ENCODE measurements around the gene ZNF223. TPM values are rescaled to one million over a fixed set of nuclear protein-coding genes. Genes with fewer than 3 reads are reported as not detected.

Gene ZNF223
- total and polyA plus RNA-seq, 8 donors: 0.95 to 4.7 (median 1.9) TPM

DNA sequence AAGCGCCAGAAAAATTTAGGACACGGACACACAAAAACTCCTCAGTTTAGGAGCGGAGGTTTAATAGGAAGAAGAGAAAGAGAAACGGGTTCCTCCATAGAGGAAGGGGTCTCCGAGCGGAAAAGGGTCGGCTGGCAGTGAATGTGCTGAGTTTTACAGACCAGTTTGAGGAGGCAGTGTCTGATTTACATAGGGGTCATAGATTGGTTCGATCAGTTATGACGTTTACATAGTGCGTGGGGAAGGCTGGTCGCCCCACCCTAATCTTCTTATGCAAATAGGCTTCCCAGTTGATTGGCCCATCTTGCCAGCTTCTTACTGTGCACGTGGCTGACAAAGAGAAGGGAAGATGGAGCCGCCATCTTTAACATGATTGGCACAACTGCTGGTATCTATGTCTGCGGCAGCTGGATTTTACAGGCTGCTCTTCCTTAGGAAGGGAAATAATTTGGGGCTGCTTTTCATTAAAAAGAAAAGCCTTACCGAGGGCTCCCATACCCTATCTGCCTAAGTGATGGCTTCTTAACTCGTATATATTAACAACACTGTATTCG is 60.2 kb downstream of the ZNF223 start:
- WGBS, 2 donors: 12 to 17% methylated on average over 17 of the region's 17 CpGs
- no peak for ATAC-seq
- no peak for TF ChIP-seq CTCF (IDR thresholded peaks at IDR 0.05)
- H3K9me3 ChIP-seq: peaks cover 0 to 7% (median 3%) of the 10 kb centered on the region in 4 donors
- intact Hi-C loops (cut with DNase I): no loop called here
- FAIRE-seq: no peak
- H3K27ac ChIP-seq: no peak overlapping the region
- peak overlapping the region in 2 of 4 donors; percentile 63 to 67 for H3K4me3 ChIP-seq
- no peak for DNase-seq
- H3K4me1 ChIP-seq: peaks cover 0 to 13% (median 8%) of the 10 kb centered on the region in 3 donors
- H3K36me3 ChIP-seq: peaks cover 0 to 6% (median under 1%) of the 10 kb centered on the region in 3 donors
- H3K27me3 ChIP-seq: no peaks in the 10 kb centered on the region

- no peaks in the 10 kb centered on the region for H3K27me3 ChIP-seq
- no peak for TF ChIP-seq CTCF (IDR thresholded peaks at IDR 0.05)
- H3K9me3 ChIP-seq: peaks cover 0 to 4% (median 0%) of the 10 kb centered on the region in 4 donors
- peaks cover 0 to 7% (median 0%) of the 10 kb centered on the region in 3 donors for H3K36me3 ChIP-seq
- peak overlapping the region in 1 of 4 donors; percentile 37 for H3K27ac ChIP-seq
- WGBS, 2 donors: 0% methylated on average over 11 of the region's 11 CpGs
- ATAC-seq: peak; percentile 3 to 37 (median 20)
- intact Hi-C loops (cut with DNase I): no loop called here
- H3K4me1 ChIP-seq: peaks cover 0 to 13% (median 8%) of the 10 kb centered on the region in 3 donors
- no peak for DNase-seq
- H3K4me3 ChIP-seq: peak overlapping the region; percentile 47 to 68 (median 65)
- no peak for FAIRE-seq
Observed at GRCh38 chr19:44112802-44113137, 60.9 kb downstream of the ZNF223 start.

- H3K9me3 ChIP-seq: no peaks in the 10 kb centered on the region
- no peaks in the 10 kb centered on the region for H3K27me3 ChIP-seq
- H3K4me1 ChIP-seq: peaks cover 0 to 13% (median 8%) of the 10 kb centered on the region in 3 donors
- FAIRE-seq: peak; percentile 98
- WGBS, 2 donors: 0% methylated on average over 44 of the region's 44 CpGs
- H3K36me3 ChIP-seq: peaks cover 0 to 12% (median 0%) of the 10 kb centered on the region in 3 donors
- H3K4me3 ChIP-seq: peak within 1 kb of the TSS; percentile 63 to 71 (median 68)
- DNase-seq: peak; percentile 86 to 99 (median 96)
- TF ChIP-seq CTCF (IDR thresholded peaks at IDR 0.05): no peak
- peak; percentile 98 to 99 (median 98) for ATAC-seq
- H3K27ac ChIP-seq: peak within 1 kb of the TSS in 2 of 4 donors; percentile 47 to 56
- intact Hi-C loops (cut with DNase I): no loop called here
Observed at GRCh38 chr19:44113138-44113783, 61.4 kb downstream of the ZNF223 start, which contains the start of gene ZNF225. Gene ZNF225, plus strand, starts transcription at chr19:44113399. Its CDS starts 2,429 bp downstream, at chr19:44115828.

DNA sequence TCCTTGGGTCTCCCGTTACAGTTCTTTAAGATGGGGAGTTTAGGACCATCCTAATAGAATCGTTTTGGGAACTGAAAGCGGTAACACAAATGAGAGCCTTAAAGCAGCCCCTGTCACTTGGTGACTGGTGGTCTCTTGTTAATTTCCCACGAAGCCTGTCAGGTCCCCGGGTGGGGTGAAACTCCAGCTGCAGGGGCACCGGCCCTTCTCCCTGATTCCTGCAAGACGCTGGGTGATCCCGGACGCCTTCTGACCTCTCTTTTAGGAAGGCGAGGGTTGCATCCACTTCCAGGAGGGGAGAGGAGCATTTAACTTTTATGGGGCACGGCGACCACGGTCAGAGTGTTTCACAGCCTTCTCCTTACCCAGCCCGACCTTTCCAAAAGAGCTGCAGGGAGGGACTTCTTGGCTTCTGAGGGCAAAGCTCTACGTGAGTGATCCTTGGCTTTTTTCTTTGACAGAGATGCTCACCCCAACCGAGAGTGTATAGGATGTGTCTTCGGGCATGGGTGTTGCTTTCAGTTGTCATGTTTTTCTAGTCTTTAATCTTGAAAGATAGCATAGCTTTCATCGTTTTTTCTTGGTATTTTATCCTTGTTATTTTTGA is 62.1 kb downstream of the ZNF223 start:
- Histone ChIP-seq H3K27me3 (no peaks in the 10 kb centered on the region), H3K4me3 (peak overlapping the region; percentile 63 to 71 (median 68)), H3K27ac (peak overlapping the region in 1 of 4 donors; percentile 56), H3K9me3 (no peaks in the 10 kb centered on the region), H3K36me3 (peaks cover 0 to 16% (median 0%) of the 10 kb centered on the region in 3 donors), H3K4me1 (peaks cover 0 to 13% (median 8%) of the 10 kb centered on the region in 3 donors)
- FAIRE-seq (no peak), ATAC-seq (peak in 2 of 4 donors; percentile 1 to 3), DNase-seq (peak in 2 of 6 donors; percentile 23 to 44)
- TF ChIP-seq CTCF (IDR thresholded peaks at IDR 0.05): no peak
- 3% methylated on average over 18 of the region's 18 CpGs for WGBS, 2 donors
- intact Hi-C loops (cut with DNase I): no loop called here

Other genes starting within 250 kb of the ZNF223 start
- 1 to 10 TPM in 1 of 6 donors, under 1 TPM in 5; 0.09 to 1.2 (median 0.24) TPM for gene LYPD5, start 249.6 kb upstream of the ZNF223 start, total RNA-seq
- gene LYPD5, start 249.6 kb upstream of the ZNF223 start, polyA plus RNA-seq: under 1 TPM; 0.42 to 0.49 TPM
- gene ZNF283, start 224.7 kb upstream of the ZNF223 start, total RNA-seq: 1 to 10 TPM; 3.0 to 7.7 (median 3.9) TPM
- gene ZNF283, start 224.7 kb upstream of the ZNF223 start, polyA plus RNA-seq: 1 to 10 TPM; 1.9 to 2.0 TPM
- 1 to 10 TPM in 2 of 6 donors, under 1 TPM in 4; 0.51 to 2.5 (median 0.73) TPM for gene ZNF404, start 168.1 kb upstream of the ZNF223 start, total RNA-seq
- gene ZNF404, start 168.1 kb upstream of the ZNF223 start, polyA plus RNA-seq: 1 to 10 TPM; 4.3 to 5.0 TPM
- gene ZNF45, start 116.8 kb upstream of the ZNF223 start, total RNA-seq: 1 to 10 TPM; 2.7 to 8.7 (median 4.4) TPM
- gene ZNF45, start 116.8 kb upstream of the ZNF223 start, polyA plus RNA-seq: 1 to 10 TPM; 2.3 to 5.1 TPM
- gene ZNF221, start 100.8 kb upstream of the ZNF223 start, total RNA-seq: 1 to 10 TPM in 5 of 6 donors, under 1 TPM in 1; 0.98 to 3.9 (median 1.5) TPM
- gene ZNF221, start 100.8 kb upstream of the ZNF223 start, polyA plus RNA-seq: 1 to 10 TPM in 1 of 2 donors, under 1 TPM in 1; 0.65 to 1.3 TPM
- gene ZNF155, start 67.8 kb upstream of the ZNF223 start, total RNA-seq: 1 to 10 TPM; 1.2 to 5.2 (median 2.9) TPM
- gene ZNF155, start 67.8 kb upstream of the ZNF223 start, polyA plus RNA-seq: 1 to 10 TPM; 2.9 to 7.3 TPM
- 1 to 10 TPM in 5 of 6 donors, under 1 TPM in 1; 0.79 to 2.9 (median 2.0) TPM for gene ZNF230, start 49.1 kb upstream of the ZNF223 start, total RNA-seq
- 1 to 10 TPM in 1 of 2 donors, under 1 TPM in 1; 0.84 to 1.9 TPM for gene ZNF230, start 49.1 kb upstream of the ZNF223 start, polyA plus RNA-seq
- gene ZNF222, start 26.7 kb upstream of the ZNF223 start, total RNA-seq: 1 to 10 TPM; 1.2 to 1.7 (median 1.5) TPM
- 1 to 10 TPM; 1.3 to 3.6 TPM for gene ZNF222, start 26.7 kb upstream of the ZNF223 start, polyA plus RNA-seq
- gene ZNF284, start 20.1 kb downstream of the ZNF223 start, total RNA-seq: 1 to 10 TPM in 1 of 6 donors, under 1 TPM in 5; 0.42 to 1.9 (median 0.85) TPM
- gene ZNF284, start 20.1 kb downstream of the ZNF223 start, polyA plus RNA-seq: under 1 TPM; 0.53 to 0.92 TPM
- 10 to 100 TPM in 4 of 6 donors, 1 to 10 TPM in 2; 5.4 to 16.4 (median 10.2) TPM for gene ZNF224, start 42.3 kb downstream of the ZNF223 start, total RNA-seq
- gene ZNF224, start 42.3 kb downstream of the ZNF223 start, polyA plus RNA-seq: 10 to 100 TPM; 11.9 to 22.6 TPM
- gene ZNF225, start 61.4 kb downstream of the ZNF223 start, total RNA-seq: 1 to 10 TPM; 1.5 to 3.9 (median 1.8) TPM
- gene ZNF225, start 61.4 kb downstream of the ZNF223 start, polyA plus RNA-seq: 1 to 10 TPM; 1.0 to 1.8 TPM
- 1 to 10 TPM; 2.0 to 7.2 (median 4.1) TPM for gene ZNF234, start 89.5 kb downstream of the ZNF223 start, total RNA-seq
- 1 to 10 TPM; 2.2 to 2.9 TPM for gene ZNF234, start 89.5 kb downstream of the ZNF223 start, polyA plus RNA-seq
- gene ZNF226, start 113.1 kb downstream of the ZNF223 start, total RNA-seq: 10 to 100 TPM in 1 of 6 donors, 1 to 10 TPM in 5; 4.8 to 11.7 (median 6.2) TPM
- gene ZNF226, start 113.1 kb downstream of the ZNF223 start, polyA plus RNA-seq: 10 to 100 TPM in 1 of 2 donors, 1 to 10 TPM in 1; 5.7 to 12.8 TPM
- gene ZNF227, start 160.5 kb downstream of the ZNF223 start, total RNA-seq: 1 to 10 TPM; 6.3 to 9.7 (median 8.6) TPM
- 1 to 10 TPM; 2.9 to 4.2 TPM for gene ZNF227, start 160.5 kb downstream of the ZNF223 start, polyA plus RNA-seq
- gene ZNF233, start 207.8 kb downstream of the ZNF223 start, total RNA-seq: under 1 TPM; 0.20 to 0.75 (median 0.30) TPM
- gene ZNF233, start 207.8 kb downstream of the ZNF223 start, polyA plus RNA-seq: under 1 TPM; 0.30 to 0.49 TPM

Data from pancreas (tissue), 10 donors.